HG03064 (cell line): ENCODE data around the gene LGALS3.

Experiments
- ATAC-seq: cut with Tn5 transposase; IDR thresholded peaks from one replicate; pipeline ENCODE4 v1.9.1; 2021; ENCODE audit warnings: low read depth; ENCODE audit not compliant: unreplicated experiment

The LGALS3 gene

DNA sequence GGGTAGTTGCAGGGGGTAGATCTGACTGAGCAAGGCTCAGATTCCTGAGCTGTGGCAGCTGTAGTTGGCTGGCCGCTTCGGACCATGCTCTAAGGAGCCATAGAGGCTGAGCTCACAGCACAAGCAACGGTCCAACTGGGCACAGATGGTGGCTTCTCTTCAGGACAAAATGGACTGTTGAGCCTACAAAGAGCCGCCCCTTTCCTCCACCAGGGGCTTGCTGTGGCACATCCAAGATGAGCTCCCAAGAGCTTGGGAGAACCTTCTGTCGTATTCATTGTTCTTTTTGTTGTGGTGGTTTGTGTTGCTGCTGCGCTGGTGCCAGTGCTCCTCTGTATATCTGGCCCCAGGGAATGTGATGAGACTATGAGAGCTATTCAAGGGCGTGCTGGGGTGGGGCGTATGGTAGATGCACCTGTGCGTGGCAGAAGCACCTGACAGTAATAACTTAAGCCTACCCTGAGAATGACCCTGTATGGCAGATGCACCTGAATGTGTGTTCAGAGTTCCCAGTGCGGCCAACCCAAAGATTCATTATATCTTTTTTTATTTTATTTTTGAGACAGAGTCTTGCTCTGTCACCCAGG, 17.8 kb upstream of the LGALS3 start:
- ATAC-seq, result no peak

DNA sequence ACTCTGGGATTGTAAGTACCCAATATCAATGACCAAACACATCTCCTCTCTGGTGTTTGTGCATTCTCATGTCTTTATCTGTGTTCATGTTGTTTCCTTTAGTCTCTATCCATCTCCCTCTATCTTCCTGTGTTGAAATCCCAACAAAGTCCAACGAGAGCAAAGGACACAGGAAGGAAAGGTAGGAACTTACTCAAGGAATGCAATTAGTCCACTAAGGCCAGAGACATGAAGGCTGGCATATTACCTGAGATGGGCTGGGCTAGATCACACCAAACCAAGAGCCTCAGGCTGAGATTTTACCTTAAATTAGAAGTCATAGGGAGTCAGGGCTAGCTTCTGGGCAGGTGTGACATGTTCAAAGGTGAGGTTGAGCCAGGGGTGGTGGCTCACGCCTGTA, 14.3 kb upstream of the LGALS3 start:
- no peak for ATAC-seq

DNA sequence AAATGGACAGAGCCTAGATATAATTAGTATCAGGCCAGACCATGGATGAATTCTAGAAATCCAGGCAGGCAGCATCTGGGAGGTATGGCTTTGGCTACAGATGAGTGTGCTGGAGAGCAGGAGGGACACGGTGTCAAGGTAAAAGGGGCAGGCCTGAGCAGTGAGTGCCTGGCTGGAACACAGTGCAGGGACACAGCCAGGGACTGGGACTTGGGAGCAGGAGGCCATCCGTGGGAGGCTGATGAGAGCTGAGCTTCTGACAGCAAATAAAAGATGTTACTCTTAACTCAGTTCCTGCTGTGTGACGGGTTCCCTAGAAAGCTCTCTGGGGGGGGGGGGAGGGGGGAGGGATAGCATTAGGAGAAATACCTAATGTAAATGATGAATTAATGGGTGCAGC, 13.6 kb upstream of the LGALS3 start:
- no peak for ATAC-seq

DNA sequence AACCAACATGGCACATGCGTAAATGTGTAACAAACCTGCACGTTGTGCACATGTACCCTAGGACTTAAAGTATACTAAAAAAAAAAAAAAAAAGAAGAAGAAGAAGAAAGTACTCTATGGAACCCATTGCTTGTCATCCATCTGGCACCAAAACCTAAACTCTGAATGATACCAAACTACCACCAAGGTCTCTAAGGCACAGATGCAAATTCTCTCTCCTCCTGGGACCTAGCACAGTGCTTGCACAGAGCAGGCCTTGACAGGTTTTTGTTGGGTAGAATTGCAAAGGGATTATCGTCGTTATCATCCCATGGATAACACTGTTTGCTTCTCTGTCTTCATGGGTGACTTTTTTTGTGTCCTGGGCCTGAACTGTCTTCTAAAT, 13.2 kb upstream of the LGALS3 start:
- no peak for ATAC-seq

DNA sequence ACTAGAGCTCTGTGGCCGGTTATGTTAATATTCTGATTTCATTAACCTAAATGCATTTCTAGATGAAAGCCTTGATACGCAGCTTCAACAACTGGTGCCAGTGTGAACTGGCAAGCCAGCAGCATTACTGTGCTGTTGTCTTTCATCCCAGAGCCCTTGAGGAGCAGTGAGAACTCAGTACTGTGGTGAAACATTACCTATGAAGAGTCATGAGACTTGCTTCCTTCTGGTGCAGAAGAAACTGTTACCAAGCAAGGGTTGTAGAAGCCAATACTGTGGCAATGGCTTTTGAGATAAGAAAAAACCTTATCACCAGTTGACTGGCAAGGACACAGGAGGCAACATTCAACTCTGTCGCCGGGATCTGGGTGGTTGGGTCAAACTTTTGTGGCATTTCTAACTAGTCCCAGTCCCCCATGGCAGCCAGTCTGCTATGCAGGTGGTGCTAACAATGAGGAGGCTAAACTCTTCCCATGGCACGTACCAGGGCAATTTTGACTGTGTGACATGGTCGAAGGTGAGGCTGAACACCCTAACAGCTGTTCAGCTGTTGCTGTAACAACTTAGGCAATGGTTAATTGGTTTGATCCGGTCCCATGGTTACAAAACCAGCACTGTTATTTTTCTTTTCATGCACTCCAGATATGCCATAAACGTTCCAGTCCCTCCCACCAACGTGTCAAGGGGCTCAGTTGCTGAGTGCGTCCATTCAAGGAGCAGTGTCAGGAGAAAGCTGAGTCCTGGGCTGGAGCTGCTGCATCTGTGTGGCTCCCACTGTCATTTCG, 12.6 kb upstream of the LGALS3 start:
- no peak for ATAC-seq

DNA sequence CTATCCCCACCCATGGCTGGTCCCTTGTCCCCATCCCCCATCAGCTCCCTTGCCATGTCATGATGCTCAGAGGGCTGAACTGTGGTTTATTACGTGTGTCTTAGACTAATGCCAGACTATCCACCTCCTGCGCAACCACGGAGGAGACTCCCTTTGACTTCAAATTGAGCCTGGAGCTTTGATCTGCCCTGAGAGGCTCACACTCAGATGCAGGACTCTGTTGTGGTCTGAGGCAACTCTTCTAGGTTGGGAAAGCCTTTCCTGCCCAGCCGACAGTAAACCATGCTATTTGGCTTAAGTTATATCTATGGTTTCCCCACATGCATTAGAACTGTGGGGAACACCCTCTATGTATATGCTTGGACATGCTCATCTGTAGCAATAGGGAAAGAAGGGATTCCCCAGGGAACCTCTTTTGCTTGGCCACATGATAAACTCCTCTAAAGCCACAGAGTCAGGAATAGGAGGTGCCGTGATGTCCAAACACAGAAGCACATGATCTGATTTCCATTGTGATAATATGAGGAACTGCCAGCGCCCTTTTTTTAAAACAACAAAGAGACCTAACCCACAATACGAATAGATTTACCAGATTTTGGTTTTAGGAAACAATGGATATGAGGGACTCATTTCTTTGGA, 11.1 kb upstream of the LGALS3 start:
- ATAC-seq, result no peak

DNA sequence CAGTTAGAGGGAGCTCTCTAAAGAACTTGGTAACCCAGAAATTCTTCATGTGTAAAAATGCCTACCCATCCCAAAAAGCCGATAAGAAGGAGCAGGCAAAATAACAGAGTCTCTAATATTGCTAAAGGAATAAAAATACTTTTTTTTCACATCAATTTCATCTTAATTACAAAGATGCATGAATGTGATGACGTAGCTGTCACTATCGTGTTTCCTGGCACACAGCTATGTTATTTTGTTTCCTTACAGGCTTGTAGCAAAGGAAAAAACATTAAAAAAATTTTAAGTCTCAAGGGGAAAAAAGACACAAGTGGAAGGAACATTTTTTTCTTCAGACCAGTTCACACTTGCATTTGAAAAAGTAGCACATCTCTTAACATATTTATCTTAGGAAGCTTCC, 10.3 kb upstream of the LGALS3 start:
- ATAC-seq, result no peak

DNA sequence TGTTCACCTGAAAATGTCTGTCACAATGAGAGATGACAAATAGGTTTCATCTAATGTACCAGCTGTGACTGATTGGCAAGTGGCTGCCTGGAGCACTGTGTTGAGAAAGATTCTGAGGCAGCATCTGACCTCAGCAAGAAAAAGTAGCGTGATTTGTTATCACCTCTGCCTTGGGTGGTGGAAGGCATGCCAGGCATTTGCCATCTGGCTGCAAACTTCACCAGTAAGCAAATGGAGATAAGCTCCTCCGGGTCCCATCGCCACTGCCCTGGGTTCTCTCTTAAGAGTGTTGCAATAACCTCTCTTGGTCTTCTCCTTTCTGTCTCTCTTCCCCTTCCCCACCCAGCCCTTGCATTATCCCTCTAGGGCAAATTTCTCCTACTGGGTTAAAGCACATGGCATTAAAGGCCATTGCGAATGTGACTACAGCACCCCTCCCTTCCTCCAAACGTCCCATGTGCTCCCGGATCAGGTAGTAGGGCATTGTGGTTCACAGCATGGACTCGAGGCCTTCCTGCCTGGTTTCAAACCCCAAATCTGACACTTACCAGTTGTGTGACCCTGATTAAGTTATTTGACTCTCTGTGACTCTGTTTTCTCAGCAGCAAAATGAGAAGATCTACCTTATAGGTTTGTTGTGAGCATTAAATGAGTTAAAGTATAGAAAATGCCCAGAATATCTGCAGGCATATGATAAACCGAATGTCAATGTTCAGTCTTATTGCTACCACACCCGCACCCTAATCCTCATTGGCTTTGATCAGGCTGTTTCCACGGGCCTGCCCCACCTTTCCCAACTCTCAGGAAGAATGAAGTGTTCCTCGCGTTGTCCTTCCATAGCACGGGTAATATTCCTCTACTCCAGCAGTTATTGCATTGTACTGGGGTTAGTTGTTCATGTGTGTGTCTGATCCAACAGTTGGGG, 8.2 kb upstream of the LGALS3 start:
- no peak for ATAC-seq

DNA sequence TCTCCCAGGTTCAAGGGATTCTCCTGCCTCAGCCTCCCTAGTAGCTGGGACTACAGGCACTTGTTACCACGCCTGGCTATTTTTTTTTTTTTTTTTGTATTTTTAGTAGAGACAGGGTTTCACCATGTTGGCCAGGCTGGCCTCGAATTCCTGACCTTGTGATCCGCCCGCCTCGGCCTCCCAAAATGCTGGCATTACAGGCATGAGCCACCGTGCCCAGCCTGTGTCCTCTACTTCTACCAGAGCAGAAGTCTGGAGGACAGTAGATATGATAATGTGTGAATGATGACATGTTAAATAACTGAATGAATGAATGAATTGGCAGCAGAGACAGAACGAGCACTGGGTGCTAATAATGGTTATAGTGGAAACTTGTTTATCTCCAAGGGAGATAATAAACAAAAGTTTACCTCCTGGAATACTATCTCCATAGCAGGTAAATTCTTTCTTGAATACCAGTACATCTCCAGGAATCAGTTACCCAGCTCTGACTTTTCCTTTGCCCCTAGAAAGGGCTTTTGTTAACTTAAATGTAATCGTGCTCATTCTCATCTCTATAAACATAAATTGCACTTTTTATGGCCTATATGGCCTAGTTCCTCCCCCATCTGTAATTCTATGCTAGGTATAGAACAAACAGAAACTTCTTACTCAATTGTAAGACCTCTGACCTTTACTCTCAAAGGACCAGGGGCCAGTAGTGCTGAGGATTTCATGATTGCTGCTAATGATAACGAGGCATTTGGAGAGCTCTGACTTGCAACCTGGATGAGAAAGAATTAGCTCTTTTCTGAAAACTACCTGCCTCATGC, 7.2 kb upstream of the LGALS3 start:
- no peak for ATAC-seq

DNA sequence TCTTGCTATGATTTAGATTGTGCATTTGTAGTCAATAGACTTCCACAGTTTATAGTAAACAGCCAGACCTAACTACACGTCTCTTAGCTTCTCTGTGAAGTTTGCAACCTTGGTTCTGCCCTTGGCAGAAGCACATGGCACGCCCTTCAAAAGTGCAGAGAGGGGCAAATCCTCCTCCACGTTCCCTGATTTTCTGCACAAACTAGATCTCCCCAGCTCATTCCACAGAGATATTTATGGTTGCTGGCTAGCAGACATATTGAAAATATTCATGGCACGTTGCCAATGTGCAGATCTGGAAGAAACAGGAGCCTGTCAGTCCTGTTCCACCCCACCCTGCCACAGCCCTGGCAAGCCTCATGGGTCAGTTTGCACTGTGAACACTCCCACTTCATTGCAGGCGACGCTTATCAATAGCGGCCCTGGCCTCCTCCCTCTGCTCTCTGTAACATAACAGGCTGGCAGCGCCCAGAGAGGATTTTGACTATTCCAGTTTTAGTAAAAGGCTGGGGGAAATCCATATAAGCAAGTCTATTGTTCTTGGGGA, 6.5 kb upstream of the LGALS3 start:
- ATAC-seq, result no peak

DNA sequence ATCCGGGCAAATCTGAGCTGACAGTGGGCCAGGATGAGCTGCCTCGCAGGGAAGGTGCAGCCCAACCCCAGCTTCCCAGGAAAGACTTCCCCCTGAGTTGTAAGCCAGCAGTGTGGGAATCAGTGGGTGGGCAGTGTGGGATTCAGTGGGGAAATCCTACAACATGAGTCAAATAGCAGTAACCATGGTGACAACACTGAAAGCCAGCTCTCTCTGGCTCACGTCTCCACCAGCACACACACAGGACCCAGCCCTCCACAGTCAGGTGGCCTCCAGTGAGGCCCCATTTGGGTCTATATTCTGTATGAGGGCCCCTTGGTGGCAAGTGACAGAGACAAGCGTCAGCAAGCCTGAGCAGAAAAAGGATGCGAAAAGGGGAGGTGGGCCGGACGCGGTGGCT, 6.0 kb upstream of the LGALS3 start:
- ATAC-seq, result no peak

DNA sequence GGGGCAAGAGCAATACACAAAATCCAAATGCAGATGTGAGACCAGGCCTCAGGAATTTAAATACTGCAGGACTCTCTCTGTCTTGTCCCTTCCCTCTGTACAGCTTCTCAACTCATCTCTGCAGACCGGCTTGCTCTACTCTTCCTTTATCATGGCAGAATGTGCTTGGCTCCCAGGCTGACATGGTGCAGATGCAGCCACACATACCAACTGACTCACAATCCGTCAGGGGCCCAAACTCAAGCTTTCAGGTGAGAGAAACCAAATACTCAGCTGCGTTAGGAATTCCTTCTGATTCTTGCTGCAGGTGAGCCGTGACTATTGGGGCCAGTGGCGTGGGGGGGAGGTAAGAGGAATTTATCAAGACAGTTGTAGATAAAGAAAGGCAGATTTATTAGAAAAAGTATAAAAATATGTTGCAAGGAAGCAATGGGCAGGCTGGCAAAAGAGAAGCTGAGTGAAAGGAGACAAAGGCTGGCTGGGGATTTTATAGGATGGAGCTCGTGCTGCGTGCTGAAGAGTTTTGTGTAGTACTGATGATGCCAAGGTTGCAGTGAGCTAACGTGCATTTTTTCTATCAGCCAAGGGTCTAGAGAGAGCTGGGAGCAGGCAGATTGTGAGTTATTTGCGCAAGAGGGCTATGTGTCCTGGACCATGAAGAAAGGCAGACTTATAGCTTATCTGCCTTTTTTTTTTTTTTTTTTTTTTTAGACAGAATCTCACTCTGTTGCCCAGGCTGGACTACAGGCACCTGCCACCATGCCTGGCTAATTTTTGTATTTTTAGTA, 5.0 kb upstream of the LGALS3 start:
- no peak for ATAC-seq

DNA sequence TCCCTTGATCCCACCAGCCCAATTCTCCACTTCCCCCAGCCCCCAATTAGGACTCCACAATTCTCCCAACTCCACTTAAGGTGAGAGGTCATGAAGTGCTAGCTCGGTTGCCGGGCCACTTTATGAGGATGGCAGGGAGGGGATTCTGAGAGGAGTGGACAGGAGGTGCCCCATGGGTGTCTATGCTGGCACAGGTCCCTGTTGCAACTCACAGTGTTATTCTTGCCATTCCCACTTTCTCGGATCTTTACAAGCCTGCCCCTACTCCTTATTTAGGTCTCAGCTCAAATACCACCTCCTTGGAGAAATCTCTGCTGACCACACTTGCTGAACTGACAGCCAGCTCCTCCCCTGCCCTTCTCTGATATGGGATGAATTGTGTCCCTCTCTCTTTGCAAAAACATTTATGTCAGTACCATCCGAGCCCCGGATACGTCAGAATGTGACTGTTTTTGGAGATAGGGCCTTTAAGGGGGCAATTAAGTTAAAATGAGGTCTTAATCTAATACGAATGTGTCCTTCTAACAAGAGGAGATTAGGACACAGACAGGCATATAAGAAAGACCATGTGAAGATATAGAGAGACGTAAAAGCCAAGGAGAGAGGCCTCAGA, 4.2 kb upstream of the LGALS3 start:
- ATAC-seq, result no peak

DNA sequence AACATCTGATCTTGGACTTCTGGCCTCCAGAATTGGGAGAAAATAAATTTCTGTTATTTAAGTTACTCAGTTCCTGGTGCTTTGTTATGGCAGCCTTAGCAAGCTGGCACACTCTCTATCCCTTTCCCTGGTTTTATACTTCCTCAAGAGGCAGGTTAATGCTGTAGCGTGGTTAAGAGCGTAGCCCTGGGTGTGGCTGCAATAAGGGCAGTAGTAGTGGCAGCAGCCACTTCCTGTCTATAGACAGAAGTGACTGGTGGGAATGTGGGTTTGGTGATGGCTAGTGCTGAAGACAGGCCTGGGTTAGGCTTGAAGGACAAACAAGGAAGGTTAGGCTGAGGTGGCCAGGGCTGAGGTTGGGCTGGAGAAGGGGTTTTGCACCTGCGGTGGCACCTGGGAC, 3.6 kb upstream of the LGALS3 start:
- no peak for ATAC-seq

DNA sequence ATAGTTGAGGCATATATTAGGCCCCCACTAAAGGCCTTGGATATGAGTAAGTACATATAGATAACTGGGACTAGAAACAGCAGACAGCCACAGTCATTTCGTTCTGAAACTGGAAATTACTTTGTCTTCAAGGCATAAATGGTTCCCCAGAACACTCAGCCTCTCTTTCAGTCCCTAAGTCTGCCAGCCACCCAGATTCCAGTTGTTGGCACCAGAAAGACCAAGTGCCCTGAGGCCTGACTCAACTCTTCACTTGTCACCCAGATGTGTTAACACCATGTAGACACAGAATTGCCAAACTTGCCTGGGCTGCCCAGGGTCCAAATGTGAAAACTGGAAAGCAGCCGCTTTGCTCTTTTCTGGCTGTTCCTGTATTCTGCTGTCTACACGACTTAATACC, 3.0 kb upstream of the LGALS3 start:
- no peak for ATAC-seq

DNA sequence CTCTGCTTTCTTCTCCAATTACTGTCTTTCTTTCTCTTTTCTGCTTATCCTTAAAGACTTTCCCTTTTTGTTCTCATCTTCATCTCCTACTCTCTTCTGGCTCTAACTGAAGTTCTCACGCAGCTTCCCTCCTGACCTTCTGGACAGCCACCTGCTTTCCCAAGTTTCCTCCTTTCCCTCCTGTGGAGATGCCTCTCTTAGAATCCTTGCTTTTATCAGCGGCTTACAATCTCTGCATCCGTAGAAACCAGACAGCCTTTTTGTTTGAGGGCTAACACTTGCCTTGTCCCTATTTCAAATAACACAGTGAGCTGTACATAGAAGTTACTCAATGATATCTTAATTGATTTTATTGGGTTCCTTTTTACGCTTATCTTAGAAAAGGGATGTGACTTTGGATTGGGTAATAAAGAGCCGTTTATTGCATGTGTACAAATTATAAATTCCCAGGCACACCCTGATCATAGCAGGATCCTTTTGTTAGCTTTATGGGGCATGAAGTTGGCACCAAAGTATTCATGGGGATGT, 2.1 kb upstream of the LGALS3 start:
- ATAC-seq, result no peak

DNA sequence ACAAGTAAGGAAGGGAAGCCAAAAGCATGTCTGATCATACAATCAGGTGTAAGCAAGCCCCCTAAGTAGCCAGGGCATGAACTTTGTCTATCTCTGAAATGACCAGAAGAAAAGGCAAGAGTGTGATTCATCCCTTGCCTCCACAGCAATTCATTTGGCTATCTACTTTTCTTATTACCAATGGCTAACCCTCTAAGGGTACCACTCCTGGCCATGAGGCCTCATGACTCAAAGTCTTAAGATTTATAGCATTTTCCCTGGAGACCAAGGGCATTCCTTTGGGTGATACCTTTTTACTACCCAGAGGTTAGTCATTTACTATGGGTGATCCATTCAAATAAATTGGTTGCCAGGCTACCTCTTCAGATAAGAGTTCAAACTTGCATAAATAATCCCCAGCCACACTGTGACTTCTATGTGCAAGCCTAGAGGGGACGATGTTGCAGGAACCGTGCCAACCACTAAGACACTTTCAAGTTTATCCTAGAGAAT, 1.5 kb upstream of the LGALS3 start:
- no peak for ATAC-seq

DNA sequence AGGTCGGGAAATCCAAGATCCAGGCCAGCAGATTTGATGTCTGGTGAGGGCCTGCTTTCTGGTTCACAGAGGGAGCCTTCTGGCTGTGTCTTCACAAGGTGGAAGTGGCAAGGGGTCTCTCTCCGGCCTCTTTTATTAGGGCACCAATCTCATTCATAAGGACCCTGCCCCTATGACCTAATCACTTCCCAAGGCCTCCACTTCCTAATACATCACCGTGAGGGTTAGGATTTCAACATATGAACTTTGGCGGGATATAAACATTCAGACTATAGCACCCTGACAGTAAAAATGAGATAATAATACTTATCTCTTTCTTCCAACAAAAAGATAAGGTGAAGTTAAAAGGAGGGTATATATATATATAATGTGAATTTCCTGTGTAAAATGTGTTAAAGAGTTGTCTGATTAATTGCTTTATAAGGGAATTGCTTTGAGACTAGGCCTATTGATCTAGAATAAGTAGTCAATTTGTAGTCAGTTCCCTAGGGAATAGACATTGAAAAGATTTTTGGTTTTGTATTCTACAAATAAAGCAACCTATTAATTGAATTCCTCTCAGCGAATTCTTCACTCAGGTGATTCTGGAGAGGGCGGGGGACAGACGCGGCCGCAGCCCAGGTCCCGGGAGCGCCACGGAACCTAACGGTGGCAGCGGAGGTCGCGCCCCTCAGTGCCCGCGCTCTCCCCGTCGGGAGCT, 516 bp upstream of the LGALS3 start:
- ATAC-seq, result no peak
